Measurements from ENCODE around the gene FAM78B.

FAM78B gene

GRCh38 chr1:166170726-166171125 is 3.9 kb upstream of the FAM78B start:
- Histone ChIP-seq H3K9me2 (replicated peaks; ENCODE audit: low read depth, low read length) (no peaks in the 10 kb centered on the region), H3K9ac (ENCODE audit: low read depth, low read length, poor library complexity, severe bottlenecking) (no peak overlapping the region), H3K9me3 (ENCODE audit: insufficient read depth, low read depth, low read length) (no peaks in the 10 kb centered on the region), H3K4me2 (ENCODE audit: low read depth, low read length, poor library complexity, severe bottlenecking) (no peak overlapping the region), H2AFZ (ENCODE audit: low read length) (no peak overlapping the region), H3K36me3 (ENCODE audit: insufficient read depth, low read length) (no peaks in the 10 kb centered on the region), H3K4me1 (ENCODE audit: insufficient read depth, low read length, poor library complexity, severe bottlenecking) (no peaks in the 10 kb centered on the region), H4K20me1 (ENCODE audit: insufficient read depth, low read length, poor library complexity, severe bottlenecking) (no peaks in the 10 kb centered on the region), H3K27me3 (ENCODE audit: insufficient read depth, low read length, poor library complexity, severe bottlenecking) (no peaks in the 10 kb centered on the region), H3F3A (ENCODE audit: low read depth) (no peaks in the 10 kb centered on the region), H3K79me2 (ENCODE audit: insufficient read depth, low read length) (no peaks in the 10 kb centered on the region), H3K4me3 (ENCODE audit: low read length, poor library complexity, severe bottlenecking) (no peak overlapping the region)
- no peak for TF ChIP-seq EZH2phosphoT487 (IDR thresholded peaks at IDR 0.05; ENCODE audit: borderline replicate concordance)
- no peak for TF ChIP-seq CTCF (conservative IDR thresholded peaks at IDR 0.05; ENCODE audit: low read length)

GRCh38 chr1:166170075-166170474 is 3.3 kb upstream of the FAM78B start:
- H3F3A ChIP-seq (ENCODE audit: low read depth) = no peaks in the 10 kb centered on the region
- no peaks in the 10 kb centered on the region for H3K36me3 ChIP-seq (ENCODE audit: insufficient read depth, low read length)
- H3K4me3 ChIP-seq (ENCODE audit: low read length, poor library complexity, severe bottlenecking) = no peak overlapping the region
- H3K4me2 ChIP-seq (ENCODE audit: low read depth, low read length, poor library complexity, severe bottlenecking) = no peak overlapping the region
- no peaks in the 10 kb centered on the region for H3K79me2 ChIP-seq (ENCODE audit: insufficient read depth, low read length)
- H2AFZ ChIP-seq (ENCODE audit: low read length) = no peak overlapping the region
- H3K9me2 ChIP-seq (replicated peaks; ENCODE audit: low read depth, low read length) = no peaks in the 10 kb centered on the region
- no peaks in the 10 kb centered on the region for H3K4me1 ChIP-seq (ENCODE audit: insufficient read depth, low read length, poor library complexity, severe bottlenecking)
- no peaks in the 10 kb centered on the region for H3K27me3 ChIP-seq (ENCODE audit: insufficient read depth, low read length, poor library complexity, severe bottlenecking)
- no peaks in the 10 kb centered on the region for H4K20me1 ChIP-seq (ENCODE audit: insufficient read depth, low read length, poor library complexity, severe bottlenecking)
- H3K9ac ChIP-seq (ENCODE audit: low read depth, low read length, poor library complexity, severe bottlenecking) = no peak overlapping the region
- TF ChIP-seq CTCF (conservative IDR thresholded peaks at IDR 0.05; ENCODE audit: low read length) (no peak), EZH2phosphoT487 (IDR thresholded peaks at IDR 0.05; ENCODE audit: borderline replicate concordance) (no peak)
- H3K9me3 ChIP-seq (ENCODE audit: insufficient read depth, low read depth, low read length) = no peaks in the 10 kb centered on the region

DNA sequence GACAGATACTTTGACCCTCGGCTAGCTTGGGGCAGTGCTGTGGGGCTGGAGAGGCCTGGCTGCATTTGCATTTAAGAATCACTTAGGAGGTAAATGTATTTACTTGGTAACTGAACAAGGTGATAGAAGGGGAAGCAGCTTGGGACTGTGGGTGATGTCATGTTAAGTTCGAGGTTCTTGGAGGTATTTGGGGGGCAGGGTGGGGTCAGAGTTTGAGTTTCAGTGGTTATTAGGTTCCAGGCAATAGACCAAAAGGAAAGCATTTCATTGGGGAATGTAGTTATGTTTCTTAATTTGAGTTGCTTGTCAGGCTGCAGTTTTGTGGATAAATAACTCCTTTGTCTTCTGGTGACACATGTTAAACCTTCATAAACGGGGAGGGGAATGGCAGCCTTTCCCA is 2.4 kb upstream of the FAM78B start:
- Histone ChIP-seq H3K4me3 (ENCODE audit: low read length, poor library complexity, severe bottlenecking) (no peak overlapping the region), H3K79me2 (ENCODE audit: insufficient read depth, low read length) (no peaks in the 10 kb centered on the region), H3K36me3 (ENCODE audit: insufficient read depth, low read length) (no peaks in the 10 kb centered on the region), H3K9me2 (replicated peaks; ENCODE audit: low read depth, low read length) (no peaks in the 10 kb centered on the region), H3K9me3 (ENCODE audit: insufficient read depth, low read depth, low read length) (no peaks in the 10 kb centered on the region), H3K9ac (ENCODE audit: low read depth, low read length, poor library complexity, severe bottlenecking) (no peak overlapping the region), H3K4me1 (ENCODE audit: insufficient read depth, low read length, poor library complexity, severe bottlenecking) (no peaks in the 10 kb centered on the region), H2AFZ (ENCODE audit: low read length) (no peak overlapping the region), H3K27me3 (ENCODE audit: insufficient read depth, low read length, poor library complexity, severe bottlenecking) (no peaks in the 10 kb centered on the region), H4K20me1 (ENCODE audit: insufficient read depth, low read length, poor library complexity, severe bottlenecking) (no peaks in the 10 kb centered on the region), H3F3A (ENCODE audit: low read depth) (no peaks in the 10 kb centered on the region), H3K4me2 (ENCODE audit: low read depth, low read length, poor library complexity, severe bottlenecking) (no peak overlapping the region)
- TF ChIP-seq EZH2phosphoT487 (IDR thresholded peaks at IDR 0.05; ENCODE audit: borderline replicate concordance) = no peak
- TF ChIP-seq CTCF (conservative IDR thresholded peaks at IDR 0.05; ENCODE audit: low read length) = no peak
